ENCODE data around the gene ATF7.
"Not testable (repeated sequence)": the region's sequence is repeated elsewhere in the genome, so short reads cannot be mapped to it uniquely, and the experiment has no call there.

ATF7 gene

DNA sequence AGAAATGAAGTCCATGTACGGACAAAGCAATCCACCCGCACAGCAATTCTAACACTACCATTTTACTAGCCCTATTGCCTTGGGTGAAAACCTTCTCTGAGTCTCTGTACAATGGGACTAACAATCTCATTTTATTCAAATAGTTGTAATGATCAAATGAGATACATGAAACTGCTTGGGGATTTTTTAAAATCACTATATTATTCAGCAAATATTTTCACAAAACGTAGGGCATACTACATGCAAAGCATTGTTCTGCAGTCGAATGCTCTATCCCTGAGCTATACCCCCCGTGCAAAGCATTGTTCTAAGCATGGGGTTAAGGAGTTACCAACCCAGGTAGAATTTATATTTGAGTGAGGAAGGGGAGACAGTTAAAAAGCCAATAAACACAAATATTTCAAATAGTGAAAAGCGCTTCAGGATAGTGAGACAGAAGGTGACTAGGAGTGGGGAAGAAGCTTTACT, 554 bp upstream of the ATF7 start:
- DNase-seq: no peak

DNA sequence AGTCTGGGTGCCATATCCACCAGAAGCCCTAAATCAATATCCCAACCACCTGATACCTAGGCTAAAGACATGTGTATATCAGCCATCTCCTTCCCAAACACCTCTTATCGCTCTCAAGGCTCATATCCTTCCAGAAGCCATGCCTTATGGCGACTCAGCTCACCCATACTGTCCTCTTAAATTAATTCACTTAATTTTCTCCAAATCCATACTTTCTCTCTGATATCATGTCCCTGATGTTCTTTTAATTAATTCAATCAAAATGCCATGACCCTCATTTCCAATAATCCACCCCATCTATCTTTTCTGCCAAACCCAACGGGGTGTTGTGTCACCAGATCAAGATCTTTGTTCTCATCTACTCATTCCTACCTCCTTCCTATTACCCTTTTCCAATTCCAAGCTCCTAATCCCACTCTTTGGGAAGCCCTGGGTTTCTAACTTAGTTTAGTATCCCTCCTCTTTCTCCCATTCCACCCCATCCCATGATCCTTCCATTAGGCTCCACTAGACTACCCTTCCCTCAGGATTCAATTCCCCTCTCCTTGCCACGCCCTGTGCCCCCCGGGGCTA, 723 bp downstream of the ATF7 start:
- DNase-seq: no peak

- no peak for DNase-seq
Observed at GRCh38 chr12:53624956-53625355, 1.2 kb downstream of the ATF7 start.

- DNase-seq: no peak
Observed at GRCh38 chr12:53624458-53624857, 1.7 kb downstream of the ATF7 start.

DNA sequence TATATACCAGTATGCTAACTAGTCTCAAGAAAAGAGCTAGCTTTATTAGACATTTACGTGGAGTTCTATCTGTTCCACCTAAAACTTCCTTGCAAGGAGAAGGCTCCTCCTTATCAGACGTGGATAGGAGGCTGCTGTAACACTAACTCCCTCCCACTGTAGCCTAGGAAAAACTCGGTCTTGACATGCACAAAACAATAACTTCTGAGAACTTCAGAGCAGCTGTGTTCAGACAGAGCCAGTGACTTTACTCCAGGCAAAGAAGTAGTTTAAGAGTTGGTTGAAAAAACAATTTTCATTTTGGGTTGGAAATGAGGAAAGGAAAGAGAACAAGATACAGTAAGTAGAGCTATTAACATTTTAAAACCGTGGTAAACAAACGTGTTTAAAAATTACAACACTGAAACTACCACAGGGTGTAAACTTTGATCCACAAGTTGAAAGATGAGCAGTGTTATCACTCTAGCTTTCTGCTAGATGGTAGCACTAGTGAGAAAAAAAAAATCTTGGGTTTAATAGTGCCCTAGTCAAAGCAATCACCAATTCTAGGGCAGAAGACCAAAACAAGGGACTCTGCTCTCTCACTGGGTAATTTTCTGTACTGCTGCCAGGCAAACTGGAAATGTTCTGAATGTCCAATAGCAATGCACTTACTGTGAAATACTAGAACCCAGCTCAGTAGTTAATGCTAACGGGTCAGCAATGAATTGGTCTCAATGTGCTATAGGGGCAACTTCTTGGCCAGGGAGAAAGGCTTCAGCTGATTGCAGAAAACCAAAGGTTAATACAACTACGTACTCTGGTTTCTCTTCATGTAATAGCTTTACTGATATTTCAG, 2.4 kb downstream of the ATF7 start:
- DNase-seq: no peak

GRCh38 chr12:53622724-53623123, 3.5 kb downstream of the ATF7 start:
- no peak for DNase-seq

DNA sequence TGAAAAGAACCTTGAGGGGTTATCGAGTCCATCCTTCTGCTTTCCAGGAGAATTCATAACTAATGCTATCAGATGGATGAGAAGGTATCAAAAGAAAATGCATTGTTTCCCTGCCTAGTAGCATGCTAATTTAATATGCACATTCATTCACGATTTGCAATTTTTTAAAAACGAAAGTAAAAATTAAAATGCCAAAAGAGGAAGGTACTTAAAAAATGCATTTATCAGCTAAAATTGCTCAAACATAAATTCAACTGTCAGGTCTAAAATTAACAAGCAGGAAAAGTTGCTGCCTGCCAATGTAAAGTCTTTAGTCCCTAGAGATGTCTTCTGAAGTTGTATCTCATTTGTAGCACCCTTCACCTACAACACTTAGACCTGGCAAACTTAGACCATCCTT, 7.9 kb downstream of the ATF7 start:
- DNase-seq: no peak

DNA sequence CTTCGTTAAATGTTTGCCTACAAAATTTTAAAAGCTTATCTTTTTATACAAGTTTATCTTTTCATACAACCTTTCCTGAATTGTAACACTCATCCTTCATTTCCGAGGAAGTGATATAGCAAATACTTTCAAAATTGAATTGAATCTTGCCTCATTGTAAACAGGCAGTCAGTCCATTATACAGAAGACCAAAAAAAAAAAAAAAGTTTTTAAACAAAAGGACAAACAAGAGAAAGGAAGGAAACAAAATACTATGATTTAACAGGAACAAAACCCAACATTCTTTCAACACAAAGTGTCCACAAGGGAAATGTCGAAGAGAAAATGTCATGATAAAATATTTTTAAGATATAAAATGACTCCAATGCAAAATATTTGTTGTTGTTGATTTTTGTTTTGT, 8.5 kb downstream of the ATF7 start:
- no peak for DNase-seq

DNA sequence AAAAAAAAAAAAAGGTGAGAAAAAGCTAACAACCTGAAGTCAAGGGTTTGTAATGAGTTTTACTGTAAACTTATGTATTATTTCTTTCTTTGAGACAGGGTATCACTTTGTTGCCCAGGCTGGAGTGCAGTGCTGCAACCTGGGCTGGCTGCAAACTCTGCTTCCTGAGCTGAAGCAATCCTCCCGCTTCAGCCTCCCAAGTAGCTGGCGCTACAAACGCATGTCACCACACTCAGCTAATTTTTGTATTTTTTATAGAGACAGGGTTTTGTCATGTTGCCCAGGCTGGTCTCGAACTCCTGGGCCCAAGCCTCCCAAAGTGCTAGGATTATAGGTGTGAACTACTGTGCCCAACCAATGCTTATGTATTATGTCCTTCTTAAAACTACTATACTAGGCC, 9.2 kb downstream of the ATF7 start:
- no peak for DNase-seq

DNA sequence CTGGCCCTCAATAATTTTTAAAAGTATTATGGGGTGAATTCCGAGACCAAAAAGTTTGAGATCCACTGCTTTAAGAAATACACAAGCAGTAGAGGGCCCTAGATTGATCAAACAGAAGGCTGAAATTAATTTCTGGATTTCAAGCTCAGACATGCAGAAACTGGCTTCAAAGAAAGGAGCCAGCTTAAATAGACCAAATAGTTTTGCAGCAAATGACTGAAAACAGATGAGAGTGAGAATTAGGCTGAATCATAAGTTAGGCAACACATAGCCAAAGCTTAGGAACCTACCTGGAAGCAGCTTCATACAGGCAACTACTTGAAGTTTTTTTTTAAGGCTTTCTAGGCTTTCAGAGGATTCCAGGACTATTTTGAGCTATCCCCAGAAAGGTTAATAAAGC, 12.4 kb downstream of the ATF7 start:
- no peak for DNase-seq

DNA sequence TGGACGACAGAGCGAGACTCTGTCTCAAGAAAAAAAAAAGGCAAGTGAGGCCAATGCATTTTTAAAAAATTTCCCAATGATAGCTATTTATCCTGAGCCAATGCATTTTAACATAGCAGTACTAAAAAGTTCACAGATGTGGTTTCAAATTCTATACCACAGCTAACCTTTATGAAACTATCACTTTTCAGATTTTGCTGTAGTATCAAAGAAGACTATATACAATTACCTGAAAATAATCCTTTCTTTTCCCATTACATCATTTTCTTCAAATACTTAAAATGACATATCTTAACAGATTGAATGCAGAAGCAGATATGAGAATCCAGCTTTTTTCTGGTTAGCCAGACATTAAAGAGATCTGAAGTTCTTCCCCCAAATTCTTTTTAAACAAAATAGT, 13.2 kb downstream of the ATF7 start:
- DNase-seq: no peak

- DNase-seq: no peak
Observed at GRCh38 chr12:53611304-53611703, 14.9 kb downstream of the ATF7 start.

DNA sequence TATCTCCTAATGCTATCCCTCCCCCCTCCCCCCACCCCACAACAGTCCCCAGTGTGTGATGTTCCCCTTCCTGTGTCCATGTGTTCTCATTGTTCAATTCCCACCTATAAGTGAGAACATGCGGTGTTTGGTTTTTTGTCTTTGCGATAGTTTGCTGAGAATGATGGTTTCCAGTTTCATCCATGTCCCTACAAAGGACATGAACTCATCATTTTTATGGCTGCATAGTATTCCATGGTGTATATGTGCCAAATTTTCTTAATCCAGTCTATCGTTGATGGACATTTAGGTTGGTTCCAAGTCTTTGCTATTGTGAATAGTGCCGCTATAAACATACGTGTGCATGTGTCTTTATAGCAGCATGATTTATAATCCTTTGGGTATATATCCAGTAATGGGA, 19.5 kb downstream of the ATF7 start:
- DNase-seq: not testable (repeated sequence)

- no peak for DNase-seq
Observed at GRCh38 chr12:53604581-53604980, 21.6 kb downstream of the ATF7 start.

DNA sequence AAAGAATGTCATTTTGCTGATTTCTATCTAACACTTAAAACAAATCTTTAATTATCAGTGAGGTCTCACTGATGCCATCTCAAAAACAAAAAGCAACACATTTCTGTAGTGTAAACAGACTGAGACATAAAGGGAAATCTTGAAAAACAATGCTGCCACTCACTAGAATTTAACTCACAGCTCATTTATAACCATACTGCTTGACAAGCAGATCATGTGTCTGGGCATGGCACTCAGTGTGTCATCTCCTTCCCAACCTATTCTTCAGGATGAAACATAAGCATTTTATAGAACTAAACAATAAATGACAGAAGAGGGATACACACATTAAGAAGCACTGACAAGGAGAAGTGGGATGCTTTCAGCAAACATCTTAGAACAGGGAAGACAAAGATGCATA, 22.4 kb downstream of the ATF7 start:
- DNase-seq: no peak

- no peak for DNase-seq
Observed at GRCh38 chr12:53603196-53603595, 23.0 kb downstream of the ATF7 start.

DNA sequence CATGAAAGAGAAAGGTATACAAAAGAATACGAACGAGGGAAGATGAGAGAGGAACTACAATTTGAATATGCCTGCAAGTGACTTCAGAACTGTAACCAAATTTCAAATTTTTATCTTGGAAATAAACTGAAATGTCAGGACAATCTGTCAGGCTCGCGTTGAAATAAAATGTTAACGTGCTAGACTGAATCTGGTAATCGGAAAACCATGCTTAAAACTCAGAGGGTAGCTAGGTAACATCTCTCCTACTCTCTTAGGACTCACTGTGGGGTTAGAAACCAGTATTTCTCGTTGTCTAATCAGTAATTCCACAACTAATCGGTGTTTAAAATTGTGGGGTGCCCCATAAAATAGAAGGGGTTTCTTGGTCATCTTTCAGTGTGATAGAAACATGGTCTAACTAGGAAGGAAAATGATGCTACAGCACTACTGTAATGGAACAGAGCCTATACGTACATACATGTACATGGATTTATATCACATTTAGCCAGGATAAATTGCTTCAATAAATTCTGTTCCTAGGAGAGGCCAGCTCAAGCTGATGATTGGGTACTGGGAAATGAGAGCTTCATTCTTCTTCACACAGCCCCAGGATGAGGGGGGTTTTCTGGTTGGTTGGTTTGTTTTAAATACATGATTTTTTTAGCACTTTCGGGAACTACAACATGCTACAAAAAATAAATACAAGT, 23.9 kb downstream of the ATF7 start:
- no peak for DNase-seq

DNA sequence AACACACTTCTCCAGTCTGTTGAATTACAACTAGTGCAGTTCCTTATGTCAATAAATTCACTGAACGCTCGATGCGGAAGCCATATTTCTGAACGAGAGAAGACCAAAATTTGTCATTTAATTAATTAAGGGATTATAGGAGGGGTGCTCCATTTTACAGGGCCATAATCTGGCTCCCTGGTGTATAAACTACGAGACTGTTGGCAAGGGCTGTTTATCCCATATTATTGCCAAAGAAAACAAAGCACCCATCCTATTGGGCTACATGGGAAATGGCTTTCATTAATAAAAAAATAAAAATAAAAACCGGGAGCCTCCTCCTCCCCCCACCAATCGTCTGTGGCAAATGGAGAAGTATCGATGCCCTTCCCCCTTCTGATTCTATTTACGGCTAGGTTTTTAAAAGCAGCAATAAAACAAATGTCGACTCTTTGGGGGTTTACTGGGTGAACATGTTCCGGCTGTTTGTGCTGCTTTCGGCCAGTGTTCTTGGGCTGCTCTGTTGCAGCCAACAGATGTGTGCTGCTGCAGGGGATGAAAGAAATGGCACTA, 24.8 kb downstream of the ATF7 start:
- DNase-seq: no peak

DNA sequence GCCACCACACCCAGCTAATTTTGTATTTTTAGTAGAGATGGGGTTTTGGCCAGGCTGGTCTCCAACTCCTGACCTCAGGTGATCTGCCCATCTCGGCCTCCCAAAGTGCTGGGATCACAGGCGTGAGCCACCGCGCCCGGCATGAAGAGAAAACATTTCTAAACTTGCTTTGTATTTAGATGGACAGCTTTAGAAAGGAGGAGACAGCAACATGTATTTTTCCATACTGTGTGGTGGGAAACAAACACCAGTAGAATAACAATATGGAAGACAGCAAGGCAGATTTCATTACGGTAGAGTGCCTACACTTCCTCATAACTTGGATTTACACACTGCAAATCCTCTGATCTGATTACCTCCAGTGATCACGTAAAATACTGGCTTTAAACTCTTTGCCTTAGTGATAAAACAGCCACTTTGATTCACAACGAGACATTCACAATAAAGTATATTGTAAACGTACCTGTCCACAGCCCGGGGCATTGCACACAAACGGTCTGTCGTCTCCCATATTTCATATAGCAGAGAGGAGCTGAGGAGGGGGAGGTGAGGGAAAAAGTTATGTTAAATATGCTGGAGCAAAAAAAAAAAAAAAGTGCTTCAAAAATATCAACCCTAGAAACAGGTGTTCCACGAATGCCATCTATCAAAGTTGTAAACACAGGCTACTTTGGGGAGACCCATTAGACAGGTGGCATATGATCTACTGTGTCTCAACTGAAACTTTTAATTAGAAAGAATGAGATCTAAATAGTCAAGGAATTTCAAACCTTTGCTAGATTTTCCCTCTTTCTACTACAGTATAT, 25.5 kb downstream of the ATF7 start:
- no peak for DNase-seq

DNA sequence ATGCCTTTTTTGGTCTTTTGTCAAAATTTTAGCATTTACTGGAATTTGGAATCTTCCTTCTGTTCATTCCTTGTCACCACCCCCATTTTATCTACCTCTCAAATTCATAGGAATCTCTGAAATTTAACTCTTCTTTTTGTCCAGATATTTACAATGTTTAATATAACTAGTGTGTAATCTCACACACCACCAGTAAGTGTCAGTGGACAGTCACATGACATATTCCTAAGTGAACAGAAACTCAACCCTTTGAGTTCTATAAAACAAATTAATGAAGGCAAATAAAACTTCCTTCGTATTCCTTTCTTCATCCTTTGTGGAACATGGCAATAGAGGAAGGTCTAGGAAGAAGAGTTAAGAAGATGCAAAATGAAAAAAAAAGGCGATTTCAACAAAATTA, 26.6 kb downstream of the ATF7 start:
- DNase-seq: no peak

DNA sequence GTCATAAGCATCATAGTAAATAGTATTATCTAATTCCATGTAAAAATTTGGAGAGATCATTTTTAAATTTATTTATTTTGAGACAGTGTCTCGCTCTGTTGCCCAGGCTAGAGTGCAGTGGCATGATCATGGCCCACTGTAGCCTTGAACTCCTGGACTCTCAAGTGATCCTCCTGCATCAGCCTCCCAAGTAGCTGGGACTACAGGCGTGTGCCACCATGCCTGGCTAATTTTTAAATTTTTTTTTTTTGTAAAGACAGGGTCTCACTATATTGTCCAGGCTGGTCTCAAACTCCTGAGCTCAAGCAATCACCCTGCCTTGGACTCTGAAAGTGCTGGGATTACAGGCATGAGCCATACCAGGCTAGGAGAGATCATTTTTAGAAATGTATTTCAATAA, 27.2 kb downstream of the ATF7 start:
- DNase-seq: not testable (repeated sequence)

DNA sequence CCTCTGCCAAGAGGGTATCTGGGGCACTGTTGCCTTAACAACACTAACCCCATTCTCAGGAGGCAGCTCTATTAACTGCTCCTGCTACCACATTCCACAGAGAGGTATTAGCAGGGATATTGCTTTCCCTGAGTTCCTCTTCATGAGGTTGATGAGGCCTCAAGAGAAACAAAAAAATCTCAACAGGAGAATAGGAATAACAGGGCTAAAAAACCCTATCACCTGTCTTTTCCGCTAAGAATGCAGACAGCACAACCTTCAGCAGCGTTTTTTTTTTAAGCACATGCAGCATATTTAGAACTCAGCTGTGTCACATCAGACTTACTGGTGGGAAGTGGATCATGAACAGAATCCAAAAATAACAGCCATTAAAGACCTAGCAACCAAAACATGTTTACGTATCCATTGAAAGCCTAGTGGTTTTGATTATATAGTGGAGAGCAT, 29.2 kb downstream of the ATF7 start:
- no peak for DNase-seq

Data from GOT3 (cell line).